ENCODE data around the gene PLAAT5.

The PLAAT5 gene

DNA sequence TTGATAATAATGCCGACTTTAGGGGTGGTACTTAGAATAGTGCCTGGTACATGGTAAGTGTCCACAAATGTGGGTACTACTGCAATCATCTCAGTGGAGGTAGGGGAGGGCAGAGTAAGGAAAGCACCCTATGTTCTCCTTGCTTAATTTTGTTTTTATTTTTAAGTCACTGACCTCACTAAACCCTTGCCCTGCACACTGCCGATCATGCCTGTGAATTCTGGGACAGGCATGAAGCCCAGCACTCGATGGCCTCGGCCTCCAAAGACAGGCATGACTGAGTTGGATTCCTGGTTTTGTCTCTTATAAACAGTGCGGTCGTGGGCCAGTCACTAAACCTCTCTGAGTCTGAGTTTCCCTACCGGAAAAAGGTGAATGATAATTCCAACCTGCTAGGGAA, 21.8 kb upstream of the PLAAT5 start:
- no peak for DNase-seq

- no peak for DNase-seq
These were observed 20.2 kb upstream of the PLAAT5 start for GRCh38 chr11:63511048-63511748.

DNA sequence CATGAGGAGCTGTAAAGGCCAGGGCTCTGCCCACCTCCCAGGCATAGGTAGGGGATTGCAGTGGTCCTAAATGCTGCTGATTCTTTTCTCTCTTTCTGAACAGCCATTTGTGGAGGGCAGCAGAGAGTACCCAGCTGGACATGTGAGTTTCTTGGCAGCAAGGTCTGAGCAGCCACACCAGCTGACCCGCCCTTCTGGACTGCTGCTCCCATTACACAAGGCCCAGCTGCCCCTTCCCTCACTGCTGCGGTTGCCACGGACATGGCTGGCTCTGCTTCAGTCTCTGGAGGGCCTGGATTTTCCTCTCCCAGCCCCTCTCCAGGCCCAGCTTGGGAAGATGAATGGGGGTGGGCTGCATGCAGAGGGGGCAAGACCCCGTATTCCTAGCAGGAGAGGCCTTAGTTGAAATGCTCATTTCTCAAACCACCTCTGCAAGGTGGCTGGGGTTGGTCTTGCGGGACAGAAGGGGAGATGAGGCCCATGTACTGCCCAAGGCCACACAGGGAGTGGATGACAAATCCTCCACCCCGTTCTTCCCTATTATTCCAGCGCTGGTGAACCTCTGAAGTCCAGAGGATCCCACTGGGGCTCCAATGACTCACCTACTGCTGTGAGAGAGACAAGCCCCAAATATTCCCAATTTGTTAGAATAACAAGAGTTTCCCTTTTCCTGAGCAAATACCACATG, 19.5 kb upstream of the PLAAT5 start:
- no peak for DNase-seq

DNA sequence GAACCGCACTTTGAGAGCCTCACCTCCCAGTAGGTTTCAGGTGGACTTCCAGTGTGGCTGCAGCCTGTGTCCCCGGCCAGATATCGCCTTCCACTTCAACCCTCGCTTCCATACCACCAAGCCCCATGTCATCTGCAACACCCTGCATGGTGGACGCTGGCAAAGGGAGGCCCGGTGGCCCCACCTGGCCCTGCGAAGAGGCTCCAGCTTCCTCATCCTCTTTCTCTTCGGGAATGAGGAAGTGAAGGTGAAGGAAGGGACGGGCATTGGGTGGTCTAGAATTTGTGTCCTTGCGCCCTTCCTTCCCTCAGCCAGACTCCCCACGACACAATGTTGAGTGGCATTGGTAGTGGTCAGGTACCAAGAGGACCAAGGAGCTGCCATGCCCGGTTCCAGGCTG, 17.8 kb upstream of the PLAAT5 start:
- DNase-seq = no peak

GRCh38 chr11:63508009-63508408, 17.0 kb upstream of the PLAAT5 start:
- peak in 1 of 5 donors; percentile 7 for DNase-seq

DNA sequence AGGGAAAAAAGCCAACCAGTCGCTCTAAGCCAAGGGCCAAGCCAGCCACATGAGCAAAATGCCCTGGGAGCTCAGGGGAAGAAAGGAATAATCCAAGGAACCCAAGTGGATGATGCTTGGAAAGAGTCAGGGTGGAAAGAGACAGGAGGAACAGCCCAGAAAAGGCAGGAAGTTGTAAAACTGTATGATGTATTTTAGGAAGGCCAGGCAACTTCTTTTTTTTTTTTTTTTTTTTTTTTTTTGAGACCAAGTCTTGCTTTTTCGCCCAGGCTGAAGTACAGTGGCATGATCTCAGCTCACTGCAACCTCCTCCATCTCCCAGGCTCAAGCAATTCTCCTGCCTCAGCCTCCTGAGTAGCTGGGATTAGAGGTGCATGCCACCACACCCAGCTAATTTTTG, 16.5 kb upstream of the PLAAT5 start:
- DNase-seq = no peak

GRCh38 chr11:63506876-63507275, 15.9 kb upstream of the PLAAT5 start:
- DNase-seq = no peak

DNA sequence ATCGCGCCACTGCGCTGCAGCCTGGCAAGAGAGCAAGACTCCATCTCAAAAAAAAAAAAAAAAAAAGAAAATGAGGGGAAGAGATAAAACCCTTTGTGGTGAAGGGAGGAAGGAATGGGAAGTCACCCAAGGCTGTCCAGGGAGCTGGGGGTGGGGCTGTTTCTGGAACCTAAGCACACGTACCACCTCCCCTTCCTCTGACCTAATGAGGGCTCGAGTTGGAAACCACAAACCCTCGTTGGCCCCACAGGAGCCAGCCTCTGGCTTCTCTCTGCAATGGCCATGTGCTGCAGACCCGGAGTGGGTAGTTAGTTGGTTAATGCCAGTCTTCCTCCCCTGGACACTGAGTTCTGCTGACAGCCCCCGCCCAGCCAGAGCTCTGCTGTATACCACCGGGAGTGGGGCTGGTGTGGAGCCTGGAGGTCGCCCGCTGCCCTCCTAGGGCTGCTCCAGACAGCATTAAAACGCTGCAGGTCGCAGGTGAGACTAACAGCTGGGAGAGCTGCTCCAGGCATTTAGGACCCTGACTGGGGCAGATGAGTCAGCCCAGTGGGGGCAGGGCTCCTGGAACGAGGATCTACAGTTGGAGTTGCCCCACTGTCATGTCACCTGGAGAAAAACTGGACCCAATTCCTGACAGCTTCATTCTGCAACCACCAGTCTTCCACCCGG, 15.0 kb upstream of the PLAAT5 start, which contains the start of gene LGALS12:
LGALS12 (plus strand) TSS at position 228 of the 672 bp plus-strand sequence; CDS start at position 603, 375 bp downstream.
- DNase-seq = no peak

DNA sequence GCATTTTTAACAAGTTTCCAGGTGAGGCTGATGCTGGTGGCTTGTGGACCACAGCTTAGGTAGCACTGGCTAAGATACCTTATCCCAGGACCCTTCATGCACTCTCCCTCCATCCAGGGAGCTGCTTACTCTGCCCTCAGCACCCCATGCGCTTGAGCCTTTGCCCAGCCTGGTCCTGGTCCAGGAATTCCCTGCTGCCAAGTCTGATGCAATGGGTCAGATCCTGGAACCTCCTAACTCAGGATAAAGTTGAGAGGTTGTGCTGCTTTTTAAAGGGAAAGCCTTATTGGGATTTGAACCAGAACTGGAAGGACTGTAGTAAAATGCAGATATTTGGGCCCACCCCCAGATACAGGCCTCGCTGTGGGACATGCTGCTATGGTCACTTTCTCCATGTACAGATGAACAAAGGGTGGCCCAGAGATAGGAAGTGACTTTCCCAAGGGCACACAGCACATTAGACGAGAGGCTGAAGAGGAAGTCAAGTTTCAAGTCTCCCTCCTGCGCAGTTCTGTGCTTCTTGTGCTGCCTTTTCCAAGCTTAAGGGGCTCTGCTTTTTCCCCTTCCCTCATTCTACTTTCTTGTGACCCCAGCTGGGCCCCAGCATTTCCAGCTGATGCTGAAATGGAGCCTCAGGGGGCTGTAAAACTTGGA, 14.1 kb upstream of the PLAAT5 start:
- no peak for DNase-seq

- no peak for DNase-seq
These were observed 13.1 kb upstream of the PLAAT5 start for GRCh38 chr11:63504054-63504453.

DNA sequence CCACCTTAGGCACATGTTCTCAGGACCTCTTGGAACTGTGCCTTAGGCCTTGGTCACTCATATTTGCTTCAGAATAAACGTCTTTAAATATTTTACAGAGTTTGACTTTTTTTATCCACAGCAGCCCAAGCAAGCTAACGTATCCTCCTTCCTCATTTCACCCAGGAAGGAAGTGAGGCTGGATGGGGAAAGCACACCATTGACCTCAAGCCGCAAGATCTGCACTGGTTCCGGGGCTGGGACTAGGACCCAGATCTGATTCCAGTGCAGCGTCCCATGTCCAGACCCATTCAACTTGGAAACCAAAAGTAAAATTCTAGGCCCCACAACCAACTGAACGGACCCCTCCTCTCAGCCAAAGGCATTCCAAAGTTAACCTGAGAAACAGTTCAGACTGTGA, 12.5 kb upstream of the PLAAT5 start:
- no peak for DNase-seq

DNA sequence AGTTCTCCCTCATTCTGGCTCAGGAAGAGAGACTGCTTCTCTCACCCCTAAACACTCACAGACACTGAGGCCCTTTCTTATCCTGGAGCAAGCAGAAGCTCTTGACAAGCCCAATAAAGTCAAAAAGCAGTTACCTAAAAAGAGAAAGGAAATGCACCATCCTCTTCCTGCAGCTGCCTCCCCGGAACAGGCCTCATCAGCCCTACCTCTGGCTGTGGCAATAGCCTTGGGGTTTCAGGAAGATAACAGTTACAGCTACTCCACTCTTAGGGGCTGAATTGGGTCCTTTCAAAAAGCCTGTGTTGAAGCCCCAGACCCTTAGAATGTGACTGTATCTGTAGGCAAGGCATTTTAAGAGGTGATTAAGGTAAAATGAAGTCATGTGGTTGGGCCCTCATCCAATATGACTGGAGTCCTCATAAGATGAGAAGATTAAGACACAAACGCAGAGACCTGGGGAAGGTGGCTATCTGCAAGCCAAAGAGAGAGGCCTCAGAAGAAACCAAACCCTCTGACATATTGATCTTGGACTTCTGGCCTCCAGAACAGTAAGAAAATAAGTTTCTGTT, 11.4 kb upstream of the PLAAT5 start:
- DNase-seq = no peak

GRCh38 chr11:63501236-63501635, 10.3 kb upstream of the PLAAT5 start:
- no peak for DNase-seq

GRCh38 chr11:63499874-63500273, 8.9 kb upstream of the PLAAT5 start:
- no peak for DNase-seq

DNA sequence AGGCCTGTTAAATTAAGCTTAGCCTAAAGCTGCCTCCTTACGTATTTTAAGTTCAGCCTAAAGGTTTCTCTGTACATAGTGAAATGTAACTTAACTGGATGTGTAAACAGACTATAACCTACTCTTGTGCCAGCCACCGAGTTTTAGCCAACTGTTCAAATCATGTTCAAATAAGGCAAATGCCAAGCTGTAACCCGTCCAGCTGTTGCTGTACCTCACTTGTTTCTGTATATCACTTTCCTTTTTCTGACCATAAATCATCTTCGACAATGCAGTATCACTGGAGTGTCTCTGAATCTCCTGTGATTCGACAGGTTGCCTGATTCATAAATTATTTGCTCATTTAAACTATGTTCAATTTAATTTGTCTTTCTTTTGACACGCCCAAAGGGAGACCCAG, 4.0 kb upstream of the PLAAT5 start:
- no peak for DNase-seq

GRCh38 chr11:63493127-63493526, 2.2 kb upstream of the PLAAT5 start:
- no peak for DNase-seq

- no peak for DNase-seq
These were observed 1.5 kb upstream of the PLAAT5 start for GRCh38 chr11:63492441-63492840.

GRCh38 chr11:63491636-63492372, 837 bp upstream of the PLAAT5 start:
- DNase-seq = no peak

GRCh38 chr11:63491240-63491587, 247 bp upstream of the PLAAT5 start:
- DNase-seq = no peak

DNA sequence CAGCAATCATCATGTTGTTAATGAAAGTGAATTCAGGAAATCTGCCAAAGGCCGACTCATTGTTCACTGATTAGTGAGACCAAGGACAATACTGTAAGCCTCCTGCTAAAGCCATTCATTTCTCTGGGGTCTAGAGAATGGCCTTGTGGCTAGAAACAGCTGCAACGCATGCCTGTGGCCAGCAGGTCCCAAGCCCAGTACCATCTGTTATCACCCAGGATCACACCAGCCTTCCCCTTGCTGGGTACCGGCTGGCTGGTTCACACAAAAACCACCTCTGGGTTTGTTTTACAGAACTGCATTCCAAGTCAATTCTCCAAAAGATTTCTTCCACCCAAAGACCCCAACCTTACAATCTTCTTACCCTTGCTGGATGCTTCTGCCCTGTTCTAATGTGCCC, 1.1 kb downstream of the PLAAT5 start:
- DNase-seq = no peak

DNA sequence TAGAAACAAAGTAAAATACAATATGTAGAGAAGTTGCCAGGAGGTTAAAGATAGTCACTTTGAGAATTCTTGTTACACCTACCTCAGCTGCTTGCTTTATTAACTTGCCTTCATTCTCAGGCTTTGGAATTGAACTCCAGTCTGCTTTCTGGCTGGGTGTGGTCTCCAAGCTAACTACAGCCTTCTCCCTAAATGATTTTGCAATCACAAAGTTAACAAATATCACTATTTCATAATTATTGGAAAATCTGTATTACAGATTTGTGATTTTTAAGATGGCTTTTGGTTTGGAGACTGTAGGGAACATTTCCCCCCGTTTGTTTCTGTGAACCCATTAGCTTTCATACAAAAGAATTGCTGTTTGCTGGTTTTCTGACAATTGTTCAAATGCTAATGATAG, 2.2 kb downstream of the PLAAT5 start:
- DNase-seq = no peak

- no peak for DNase-seq
These were observed 5.2 kb downstream of the PLAAT5 start for GRCh38 chr11:63485777-63486176.
